Measurements from ENCODE around the gene CSK.

Gene CSK

GRCh38 chr15:74788042-74788682 lies 6.3 kb downstream of the CSK start:
- no peak for DNase-seq

- DNase-seq = no peak
Measured at GRCh38 chr15:74788683-74789151, 6.8 kb downstream of the CSK start.

DNA sequence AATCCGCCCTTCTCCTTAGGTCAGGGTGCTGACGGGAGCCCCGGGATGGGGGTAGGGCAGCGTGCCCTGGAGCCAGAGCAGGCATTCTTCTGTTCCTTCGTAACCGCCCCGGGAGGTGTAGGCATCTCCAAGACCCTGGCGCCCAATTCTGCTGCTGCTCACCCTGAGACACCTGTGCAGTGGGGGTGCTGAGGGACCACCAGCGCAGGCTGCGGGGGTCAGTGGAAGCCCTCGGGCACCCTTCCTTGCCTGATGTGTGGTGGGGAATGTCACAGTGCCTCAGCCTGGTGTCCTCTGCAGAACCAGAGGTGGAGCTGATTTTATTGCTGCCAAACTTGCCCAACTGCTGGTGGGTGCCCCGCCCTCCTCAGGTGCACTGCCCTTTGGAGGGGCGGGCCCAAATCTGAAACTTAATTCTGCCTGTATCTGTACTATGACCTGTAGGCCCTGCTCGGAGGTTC lies 7.3 kb downstream of the CSK start:
- no peak for DNase-seq

- no peak for DNase-seq
Measured at GRCh38 chr15:74789741-74790079, 7.8 kb downstream of the CSK start.

DNA sequence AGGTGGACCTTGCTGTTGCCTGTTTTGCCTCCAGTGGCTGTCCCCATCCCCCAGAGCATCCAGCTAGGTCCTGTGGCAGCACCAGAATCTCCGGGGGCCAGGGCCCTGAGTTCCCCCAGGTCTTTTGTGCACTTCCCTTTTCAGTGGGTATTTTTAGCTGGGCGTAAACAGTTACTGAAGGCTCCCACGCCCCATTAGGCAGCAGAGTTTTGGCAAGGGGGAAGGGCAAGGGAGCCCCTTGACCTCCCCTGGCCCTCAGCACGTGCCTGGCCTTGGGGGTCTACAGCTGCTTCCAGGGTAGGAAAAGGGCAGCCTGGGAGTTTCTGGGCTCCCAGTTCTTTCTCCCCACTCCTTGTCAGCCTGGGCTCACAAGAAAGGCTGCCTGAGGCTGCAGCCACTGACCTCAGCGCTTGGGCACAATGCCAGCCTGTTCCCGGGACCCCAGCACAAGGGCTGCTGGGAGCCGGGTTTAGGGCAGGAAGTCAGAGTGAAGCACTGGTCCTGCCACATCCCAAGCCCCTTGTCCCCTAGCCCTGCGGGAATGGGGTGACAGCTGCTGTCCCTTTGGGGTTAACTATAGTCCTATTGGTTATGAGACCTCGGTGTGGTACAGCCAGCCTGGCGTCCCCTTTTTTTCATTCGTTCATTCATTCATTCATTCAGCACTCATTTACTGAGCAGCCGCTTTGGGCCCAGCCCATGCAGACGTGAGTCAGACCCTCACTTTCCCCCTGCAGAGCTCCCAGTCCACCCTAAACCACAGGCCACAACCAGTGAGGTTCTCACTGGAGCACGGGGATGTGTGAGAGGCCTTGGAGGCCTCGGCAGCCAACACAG lies 8.4 kb downstream of the CSK start:
- peak; percentile 87 for DNase-seq

DNA sequence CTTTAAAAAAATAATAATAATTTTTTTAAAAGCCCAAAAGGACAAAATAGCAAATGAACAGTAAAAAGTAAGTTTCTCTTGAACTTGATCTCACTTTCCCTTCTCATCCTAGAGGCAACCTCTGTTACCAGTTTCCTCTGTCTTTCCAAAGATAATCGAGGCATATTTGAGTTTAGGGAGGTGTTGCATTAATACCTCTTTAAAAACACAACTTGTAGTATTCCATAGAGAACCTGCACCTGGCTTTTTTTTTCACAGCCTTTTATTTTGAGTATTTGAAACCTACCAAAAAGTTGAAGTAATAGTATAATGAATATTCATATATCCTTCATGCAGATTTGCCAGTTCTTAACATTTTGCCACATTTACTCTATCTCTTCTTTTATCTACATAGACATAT lies 9.1 kb downstream of the CSK start:
- no peak for DNase-seq

GRCh38 chr15:74791667-74792066 lies 9.8 kb downstream of the CSK start:
- DNase-seq = no peak

DNA sequence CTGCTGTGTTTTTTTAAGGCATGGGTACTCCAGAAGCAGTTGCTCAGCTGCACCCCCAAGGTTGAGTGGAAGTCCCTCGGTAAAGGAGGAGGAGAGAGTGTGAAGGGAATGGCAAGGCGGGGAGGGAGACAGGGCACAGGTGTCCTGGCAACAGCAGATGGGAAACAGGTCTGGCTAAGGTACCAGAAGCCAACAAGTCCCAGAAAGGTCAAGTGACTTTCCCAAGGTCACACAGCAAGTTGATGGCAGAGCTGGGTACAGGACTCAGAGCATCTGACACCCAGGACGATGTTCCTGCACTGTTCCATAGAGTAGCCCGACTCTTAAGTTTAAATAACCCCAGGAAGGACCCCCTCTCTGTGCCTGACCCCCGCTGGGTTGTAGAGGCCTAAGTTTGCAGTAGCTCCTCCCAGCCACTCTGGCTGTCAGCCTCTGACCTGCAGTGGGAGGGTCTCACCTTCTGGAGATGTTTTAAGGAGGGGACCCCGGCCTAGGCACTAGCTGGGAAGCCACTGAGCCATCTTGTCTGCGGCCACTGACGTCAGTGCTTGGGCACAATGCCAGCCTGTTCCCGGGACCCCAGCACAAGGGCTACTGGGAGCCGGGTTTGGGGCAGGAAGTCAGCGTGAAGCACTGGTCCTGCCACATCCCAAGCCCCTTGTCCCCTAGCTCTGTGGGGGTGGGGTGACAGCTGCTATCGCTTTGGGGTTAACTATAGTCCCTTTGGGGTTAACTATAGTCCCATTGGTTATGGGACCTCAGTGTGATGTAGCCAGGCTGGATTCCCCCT lies 10.5 kb downstream of the CSK start:
- peak; percentile 18 for DNase-seq

DNA sequence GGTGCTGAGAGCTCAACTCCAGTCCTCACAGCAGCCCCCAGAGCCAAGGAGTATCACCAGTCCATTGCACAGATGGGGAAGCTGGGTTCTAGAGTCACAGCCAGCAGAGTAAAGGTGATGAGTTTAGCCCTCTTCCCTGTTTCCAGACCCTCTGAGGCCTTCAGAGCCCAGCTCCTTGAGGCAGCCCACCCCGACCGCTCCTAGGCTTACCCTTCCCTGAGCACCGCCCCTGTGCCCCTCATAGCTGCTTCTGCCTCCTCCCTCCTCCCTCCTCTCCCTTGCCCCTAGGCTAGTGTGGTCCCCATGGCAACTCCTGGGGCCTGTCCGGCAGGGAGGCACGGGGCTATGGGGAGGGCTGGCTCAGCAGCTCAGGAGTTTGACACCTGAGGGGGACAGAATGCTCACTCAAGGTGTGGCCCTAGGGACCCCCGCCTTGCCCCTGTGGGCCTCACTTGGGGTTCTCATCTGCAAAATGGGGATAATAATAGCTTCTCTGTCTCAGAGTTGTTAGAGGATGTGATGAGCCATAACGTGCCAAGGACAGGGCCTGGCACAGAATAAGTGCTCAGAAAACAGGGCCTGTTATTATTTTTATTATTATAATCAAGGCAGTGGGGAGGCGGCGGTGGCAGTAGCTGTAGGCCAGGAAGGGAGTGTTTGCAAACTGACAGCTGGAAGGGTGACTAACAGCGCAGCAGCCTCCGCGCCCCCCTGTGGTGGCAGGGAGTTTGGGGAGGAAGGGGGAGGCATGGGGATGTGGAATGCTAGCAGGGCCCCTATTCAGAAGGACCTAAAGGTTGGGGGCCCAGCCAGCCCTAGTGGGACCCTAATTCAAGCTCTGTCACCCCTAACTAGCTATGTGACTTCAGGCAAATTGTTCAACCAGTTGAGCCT lies 11.5 kb downstream of the CSK start:
- no peak for DNase-seq

DNA sequence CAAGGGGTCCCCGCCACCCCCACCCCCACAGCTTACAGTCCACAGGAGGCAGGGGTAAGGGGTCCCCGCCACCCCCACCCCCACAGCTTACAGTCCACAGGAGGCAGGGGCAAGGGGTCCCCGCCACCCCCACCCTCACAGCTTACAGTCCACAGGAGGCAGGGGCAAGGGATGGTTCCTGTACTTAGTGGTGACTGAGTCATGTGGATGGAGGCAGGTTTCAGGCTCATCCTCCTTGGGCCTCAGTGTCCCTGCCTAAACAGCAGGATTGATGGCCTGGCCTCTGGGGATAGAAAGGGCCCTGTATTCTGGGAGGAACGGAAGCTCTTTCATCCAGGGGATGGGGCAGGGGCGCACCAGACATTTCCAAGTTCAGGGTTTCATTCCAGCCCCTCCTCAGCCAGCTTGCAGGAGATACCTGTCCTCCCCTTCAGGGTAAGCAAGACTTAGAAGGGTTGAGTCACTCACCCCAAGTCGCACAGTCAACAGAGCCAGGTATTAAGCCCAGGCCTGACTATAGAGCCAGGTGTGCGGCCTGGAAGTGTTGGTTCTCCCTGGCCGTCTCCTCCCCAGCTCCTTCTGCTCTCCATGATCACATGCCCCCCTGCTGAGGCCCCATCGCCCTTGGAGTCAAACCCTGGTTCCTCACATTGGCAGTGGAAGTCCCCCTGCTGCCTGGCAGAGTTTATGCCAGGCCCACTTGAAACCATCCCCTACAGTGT lies 12.5 kb downstream of the CSK start:
- DNase-seq = peak; percentile 11

- no peak for DNase-seq
Measured at GRCh38 chr15:74794970-74795349, 13.1 kb downstream of the CSK start.

- no peak for DNase-seq
Measured at GRCh38 chr15:74795966-74796625, 14.2 kb downstream of the CSK start.

- no peak for DNase-seq
Measured at GRCh38 chr15:74798388-74799254, 16.7 kb downstream of the CSK start.

GRCh38 chr15:74799255-74799855 lies 17.5 kb downstream of the CSK start:
- no peak for DNase-seq

DNA sequence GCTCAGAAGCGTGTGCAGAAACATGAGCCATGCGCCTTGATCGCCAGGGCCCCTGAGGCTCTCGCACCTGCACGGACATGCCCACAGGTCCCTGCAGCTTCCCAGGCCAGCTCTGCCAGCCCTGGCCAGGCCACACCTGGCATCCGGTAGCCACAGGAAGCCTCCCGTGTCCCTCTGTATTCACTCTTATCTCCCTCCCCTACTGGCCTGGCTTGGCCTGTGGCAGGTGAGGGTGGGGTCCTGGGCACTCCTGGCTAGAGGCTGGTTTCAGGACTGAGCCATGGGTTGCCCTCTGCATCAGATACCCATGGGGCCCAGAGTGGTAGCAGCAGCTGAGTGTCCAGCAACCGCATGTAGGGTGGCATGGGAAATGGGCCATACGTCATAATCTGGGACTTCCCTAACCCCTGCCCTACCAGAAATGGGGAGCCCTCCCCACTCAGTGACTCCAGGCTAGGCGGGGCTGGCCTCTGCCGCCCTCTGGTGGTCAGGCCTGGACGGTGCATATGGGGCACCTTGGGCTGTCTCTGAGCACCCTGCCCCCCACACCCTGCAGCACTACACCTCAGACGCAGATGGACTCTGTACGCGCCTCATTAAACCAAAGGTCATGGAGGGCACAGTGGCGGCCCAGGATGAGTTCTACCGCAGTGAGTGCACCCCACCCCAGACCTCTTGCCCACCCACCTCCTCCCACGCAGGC lies 18.1 kb downstream of the CSK start:
- DNase-seq = peak; percentile 81

- DNase-seq = no peak
Measured at GRCh38 chr15:74800559-74801094, 18.7 kb downstream of the CSK start.

DNA sequence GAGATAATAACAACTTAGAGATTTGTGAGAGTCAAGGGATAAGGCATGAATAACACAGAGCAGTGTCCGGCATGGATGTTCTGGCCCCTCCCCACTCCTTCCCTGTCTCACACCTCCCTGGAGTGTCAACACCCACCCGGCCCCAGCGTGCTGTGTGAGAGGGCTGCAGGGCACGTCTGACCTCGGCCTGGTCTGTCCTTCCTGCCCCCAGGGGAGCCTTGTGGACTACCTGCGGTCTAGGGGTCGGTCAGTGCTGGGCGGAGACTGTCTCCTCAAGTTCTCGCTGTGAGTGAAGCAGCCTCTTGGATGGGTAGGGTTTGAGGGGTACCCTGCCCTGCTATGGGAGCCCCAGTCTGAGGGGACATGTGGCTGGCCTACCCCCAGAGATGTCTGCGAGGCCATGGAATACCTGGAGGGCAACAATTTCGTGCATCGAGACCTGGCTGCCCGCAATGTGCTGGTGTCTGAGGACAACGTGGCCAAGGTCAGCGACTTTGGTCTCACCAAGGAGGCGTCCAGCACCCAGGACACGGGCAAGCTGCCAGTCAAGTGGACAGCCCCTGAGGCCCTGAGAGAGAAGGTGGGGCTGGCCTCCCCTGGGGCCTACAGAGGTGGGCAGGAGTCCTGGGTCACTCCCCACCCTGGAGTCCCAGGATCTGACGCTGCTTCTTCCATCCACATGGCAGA lies 19.6 kb downstream of the CSK start:
- no peak for DNase-seq

- DNase-seq = no peak
Measured at GRCh38 chr15:74802290-74802689, 20.4 kb downstream of the CSK start.
